Activated T-cell treated with anti-CD3 and anti-CD28 coated beads, Interleukin-2, amount 50 U/mL, for 1 hour (primary cell): ENCODE measurements around the gene PYGM.

Experiments used
- DNase-seq: peaks from one replicate; pipeline ENCODE4 v3.0.0-alpha.2; 2020

The PYGM gene

DNA sequence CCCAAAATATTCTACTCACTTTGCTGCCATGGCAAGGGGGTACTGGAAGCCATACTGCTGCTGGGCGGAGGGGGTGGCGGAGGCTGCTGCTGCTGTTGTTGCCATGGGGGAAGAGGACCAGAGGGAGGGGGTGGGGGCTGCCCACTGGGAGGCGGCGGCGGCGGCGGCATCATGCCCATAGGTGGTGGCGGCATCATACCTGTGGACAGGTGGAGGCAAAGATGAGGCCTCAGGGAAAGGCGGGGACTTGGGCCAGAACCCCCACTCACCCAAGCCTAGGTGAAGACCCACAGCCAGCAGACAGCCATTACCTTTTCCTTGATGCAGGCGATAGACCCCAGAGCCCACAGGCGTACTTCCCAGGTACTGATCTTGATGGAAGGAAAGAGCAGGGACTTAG lies 7.1 kb upstream of the PYGM start:
- peak; percentile 22 for DNase-seq

DNA sequence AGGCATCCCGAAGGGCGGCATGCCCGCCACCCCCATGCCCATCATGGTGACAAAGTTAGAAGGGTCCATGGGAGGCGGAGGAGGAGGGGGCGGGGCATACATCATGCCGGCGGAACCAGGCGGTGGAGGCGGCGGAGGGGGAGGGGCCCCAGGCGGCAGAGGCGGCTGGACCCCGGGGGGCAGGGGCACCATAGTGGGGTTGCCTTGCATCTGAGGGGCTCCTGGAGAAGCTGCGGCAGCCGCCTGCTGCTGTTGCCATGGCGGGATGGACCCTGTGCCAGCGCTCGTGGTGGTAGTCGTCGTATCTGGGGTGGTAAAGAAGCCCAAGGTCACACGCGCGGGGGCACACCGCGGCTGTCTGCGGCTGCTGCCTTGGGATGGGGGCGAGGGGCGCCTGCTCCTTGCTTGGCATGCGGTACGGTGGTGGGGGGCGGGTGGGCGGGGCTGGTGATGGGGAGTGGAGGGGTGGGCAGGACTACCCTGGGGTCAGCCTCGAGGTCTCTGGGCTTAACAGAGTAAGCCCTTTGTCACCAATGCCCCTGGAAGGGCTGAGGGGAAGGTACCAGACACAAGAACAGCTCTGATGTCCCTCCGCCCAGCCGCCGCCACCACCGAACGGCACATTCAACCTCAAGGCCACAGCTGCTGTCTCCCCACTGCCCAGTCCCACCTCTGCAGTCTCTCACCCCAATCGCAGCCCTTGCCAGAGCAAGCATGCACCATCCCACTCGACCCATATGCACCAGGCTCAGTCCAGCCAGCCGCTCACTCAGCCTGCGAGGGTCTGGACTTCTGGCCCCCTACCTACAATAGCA lies 6.3 kb upstream of the PYGM start:
- no peak for DNase-seq

DNA sequence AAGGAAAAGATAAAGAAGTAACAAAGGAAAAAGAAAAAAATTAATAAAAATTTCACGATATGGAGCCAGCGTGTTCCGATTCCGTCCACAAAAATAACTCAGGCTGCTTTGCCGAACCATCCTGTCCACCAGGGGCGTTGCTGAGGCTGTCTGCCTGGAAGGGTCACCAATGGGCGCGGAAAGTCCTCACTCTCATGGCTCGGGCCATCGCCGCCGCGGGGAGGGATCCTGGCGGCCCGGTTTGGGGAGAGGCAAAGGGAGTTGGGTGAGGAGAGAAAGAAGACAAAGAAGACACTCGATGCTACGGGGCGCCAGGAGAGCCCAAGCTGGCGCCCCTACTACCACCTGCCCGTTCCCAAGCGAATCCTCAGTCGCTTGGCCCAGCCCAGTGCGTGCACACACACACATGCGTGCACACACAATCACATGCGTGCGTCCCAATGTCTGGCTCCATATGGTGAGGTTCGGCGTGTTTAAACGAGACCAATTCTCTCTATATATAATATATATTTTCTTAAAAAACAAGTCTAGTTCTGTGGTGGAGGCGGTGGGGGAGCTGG lies 5.6 kb upstream of the PYGM start:
- DNase-seq: no peak

- no peak for DNase-seq
Observed at GRCh38 chr11:64764753-64765152, 5.0 kb upstream of the PYGM start.

DNA sequence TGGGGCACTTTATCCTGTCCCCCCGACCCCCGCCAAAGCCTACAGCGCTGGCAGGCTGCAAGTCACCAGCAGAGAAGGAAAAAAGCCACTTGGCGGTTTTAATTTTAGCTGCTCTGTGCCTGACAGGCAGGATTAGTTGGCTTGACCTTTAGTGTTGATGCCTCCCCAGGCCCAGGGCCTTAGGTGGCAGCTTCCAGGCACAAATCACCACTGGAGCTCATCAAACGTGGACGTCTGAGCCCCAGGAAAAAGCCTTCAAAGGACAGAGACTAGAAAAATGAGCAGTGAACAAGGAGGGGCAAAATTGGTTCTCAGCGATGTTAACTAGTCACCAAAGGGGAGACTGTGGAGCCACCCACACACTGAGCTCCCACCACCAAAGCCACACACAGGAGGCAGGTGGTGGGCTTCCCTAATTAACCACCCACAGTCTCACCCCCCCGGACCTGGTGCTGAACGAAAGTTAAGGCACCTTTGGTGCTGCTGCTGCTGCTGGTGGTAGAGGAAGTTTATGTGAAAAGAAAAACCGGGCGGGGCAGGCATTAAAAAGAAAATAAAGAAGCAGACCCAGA lies 4.4 kb upstream of the PYGM start:
- DNase-seq: peak; percentile 63

DNA sequence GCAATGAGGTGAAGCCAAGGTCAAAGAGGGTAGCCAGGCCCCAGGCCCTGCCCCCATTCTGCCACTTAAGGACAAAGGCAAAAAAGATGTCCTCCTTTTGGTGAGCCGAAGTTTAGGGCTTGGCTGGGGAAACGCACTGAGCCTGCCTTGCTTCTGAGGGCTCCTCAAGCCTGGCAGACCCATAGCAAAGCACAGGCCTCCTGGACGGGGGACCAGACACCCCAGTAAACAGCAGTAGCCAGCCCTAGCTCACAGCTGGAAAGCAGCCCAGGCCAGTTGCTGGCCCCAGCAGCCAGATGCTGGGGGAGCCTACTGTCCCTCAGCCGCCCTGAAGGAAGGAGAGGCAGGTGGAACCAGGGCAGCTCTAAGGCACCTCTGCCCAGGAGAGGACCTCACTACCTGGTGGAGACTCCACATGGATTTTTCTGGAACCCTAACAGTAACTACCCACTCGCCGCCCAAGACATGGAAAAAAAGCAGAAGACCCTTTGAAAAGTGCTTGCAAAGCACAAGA lies 3.8 kb upstream of the PYGM start:
- peak; percentile 43 for DNase-seq

DNA sequence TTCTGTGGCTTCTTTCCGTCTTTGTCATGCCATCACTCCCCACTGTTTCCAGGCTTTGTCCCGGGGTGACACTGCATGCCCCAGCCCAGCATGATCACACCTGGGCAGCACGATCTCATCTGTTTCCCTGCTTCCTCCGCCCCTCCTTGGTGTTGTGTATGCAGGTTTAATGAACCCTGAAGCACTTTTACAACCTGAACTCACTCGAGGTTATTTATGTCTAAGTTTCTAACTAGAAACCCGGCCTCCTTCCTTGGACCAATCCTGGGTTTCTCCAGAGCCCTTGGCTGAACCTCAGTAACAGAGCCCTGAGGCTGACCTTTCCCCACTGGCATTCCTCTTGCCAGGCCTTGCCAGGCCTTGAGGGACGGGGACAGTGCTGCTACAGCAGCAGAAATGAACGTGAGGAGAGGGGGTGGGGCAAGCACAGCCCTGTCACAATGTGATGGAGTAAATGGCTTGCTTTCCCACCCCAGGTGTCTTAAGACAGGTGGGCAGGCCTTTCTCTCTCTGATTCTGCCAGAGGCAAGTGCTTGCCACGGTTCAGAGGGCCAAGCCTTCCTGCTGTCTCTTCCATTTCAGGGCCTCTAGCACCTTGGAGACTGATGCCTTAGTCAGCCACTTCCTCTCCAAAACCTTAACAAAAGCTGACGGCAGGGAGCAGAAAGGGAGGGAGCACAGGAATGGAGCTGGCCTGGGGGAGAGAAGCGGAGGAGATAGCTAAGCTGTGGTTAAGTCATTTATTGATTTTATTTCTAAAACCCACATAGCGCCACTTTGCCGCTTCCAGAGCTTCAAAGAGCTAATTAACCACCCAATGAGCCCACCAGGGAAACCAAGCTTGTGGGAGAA lies 3.1 kb upstream of the PYGM start:
- DNase-seq: peak; percentile 46

DNA sequence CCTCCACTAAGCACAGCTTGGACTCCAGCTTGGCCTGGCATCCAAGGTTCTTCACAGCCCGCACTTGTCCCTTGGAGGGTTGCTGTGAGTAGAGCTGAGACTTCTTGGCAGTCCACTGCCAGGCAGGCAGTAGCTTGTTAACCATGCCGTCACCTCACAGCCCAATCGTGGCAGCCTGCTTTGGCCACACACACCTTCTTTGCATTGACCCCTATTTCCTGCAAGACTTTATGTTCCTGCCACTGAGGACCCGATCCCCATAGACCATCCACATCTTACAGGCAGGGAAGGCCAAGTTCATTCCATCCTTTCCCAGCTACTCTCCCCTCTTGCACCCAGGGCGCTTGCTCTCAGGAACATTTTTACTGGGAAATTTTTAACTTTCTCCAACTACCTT lies 2.5 kb upstream of the PYGM start:
- DNase-seq: no peak

- peak; percentile 21 for DNase-seq
Observed at GRCh38 chr11:64760759-64761420, 1.1 kb upstream of the PYGM start.

DNA sequence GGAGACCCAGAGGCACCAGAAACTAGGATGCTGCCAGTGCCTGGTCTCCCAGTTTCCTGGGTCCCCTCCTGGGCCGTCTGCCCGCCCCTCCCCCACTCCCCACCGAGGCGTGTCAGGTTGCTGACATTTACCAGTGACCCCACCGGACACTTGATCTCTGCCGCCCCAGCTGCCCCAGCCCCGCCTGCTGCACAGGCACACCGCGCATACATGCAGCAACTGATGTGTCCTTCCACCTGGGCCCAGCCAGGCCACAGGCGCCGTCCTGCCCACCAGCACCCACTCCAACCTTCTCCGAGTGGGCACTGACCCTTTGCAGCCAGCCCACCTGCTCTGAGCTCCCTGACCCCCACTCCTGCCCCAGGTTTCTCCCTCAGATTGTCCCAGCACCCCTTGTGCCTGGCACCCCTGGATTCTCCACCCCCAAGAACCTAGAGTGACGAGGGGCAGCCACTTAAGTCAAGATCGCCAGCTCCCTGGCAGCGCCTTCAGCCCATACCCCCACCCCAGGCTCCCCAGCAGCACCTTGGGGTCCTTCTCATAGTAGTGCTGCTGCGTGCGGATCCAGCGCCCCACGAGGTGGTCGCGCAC lies 548 bp downstream of the PYGM start:
- DNase-seq: peak; percentile 20

- no peak for DNase-seq
Observed at GRCh38 chr11:64758330-64759079, 1.3 kb downstream of the PYGM start.

- no peak for DNase-seq
Observed at GRCh38 chr11:64757549-64758329, 2.0 kb downstream of the PYGM start.

GRCh38 chr11:64755681-64756361 lies 4.0 kb downstream of the PYGM start:
- no peak for DNase-seq

- no peak for DNase-seq
Observed at GRCh38 chr11:64754919-64755662, 4.7 kb downstream of the PYGM start.

DNA sequence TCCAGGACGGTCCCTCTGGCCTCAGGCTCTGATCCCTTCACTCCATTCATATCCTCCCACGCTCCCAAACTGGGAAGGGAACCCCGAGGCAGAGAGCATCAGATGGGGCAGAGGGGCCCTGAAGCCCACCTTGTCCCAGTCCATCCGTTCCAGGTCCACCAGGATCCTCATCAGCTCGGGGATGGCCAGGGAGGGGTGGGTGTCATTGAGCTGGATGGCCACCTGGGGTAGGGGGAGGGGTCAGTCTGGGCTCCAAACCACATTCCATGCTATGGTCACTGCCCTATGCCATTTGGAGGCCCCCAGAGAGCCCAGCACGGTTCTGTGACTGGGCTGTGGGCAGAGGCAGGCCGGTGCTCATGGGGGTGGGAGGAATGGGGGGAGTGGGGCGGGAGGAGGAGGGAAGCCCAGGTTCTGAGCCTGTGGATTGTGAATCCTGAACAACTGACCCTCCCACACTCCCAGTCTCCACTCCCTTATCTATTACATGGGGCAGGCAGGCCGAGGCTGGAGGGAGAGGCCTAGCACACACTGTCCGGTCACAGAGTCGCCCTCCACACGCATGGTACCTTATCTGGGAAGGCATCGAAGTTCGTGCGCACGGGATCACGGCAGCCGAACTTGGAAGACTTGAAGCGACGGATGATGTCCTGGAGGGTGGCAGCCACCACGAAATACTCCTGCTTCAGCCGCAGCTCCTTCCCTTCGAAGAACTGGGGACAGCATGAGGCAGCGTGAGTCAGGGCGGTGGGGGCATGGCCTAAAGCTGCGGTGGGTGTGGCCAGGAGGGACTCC lies 5.5 kb downstream of the PYGM start:
- DNase-seq: no peak

- DNase-seq: no peak
Observed at GRCh38 chr11:64753380-64754123, 6.2 kb downstream of the PYGM start.

- DNase-seq: no peak
Observed at GRCh38 chr11:64753019-64753379, 6.8 kb downstream of the PYGM start.
